ENCODE results near the gene ARHGAP15.

The ARHGAP15 gene

DNA sequence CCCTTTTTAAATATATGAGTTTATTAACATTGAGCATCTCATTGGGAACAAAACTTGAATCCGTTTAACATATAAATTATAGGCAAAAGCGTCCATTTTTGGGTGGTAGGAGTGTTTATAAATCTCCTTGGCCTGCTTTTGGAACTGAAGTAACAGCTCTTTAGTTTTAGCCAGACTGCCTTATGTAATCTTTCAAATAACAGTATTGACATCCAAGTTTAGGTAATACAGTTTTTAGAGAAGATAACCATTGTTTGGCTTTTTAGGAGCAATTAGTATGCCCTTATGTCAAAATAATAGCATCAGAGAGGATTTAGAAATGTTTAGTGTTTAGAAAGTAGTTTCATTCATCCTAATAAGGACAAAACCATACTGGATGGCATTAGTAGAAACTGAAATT lies 361.9 kb downstream of the ARHGAP15 start:
- H3K4me3 ChIP-seq (ENCODE audit: low read length), result no peak overlapping the region
- DNase-seq (ENCODE audit: low read depth), result no peak
- TF ChIP-seq CTCF (conservative IDR thresholded peaks at IDR 0.05; ENCODE audit: low read depth, low read length), result no peak

DNA sequence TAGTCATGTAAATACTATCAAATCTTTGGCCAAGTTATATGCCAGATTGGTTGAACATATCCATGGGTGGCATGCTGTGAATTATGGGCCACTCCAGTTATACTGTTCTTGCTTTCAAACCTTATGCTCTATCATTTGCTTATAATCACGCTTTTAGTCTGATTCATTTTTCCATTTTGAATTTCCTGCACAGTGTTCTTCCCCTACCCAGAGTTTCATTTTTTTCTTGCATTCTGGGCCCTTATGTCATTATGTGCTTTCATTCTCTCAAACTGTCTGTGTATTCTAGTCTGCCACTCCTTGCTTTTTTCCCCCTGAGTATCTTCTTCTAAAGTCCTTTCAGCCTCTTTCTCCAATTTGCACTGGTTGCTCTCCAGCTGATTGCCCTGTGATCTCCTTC lies 364.1 kb downstream of the ARHGAP15 start:
- TF ChIP-seq CTCF (conservative IDR thresholded peaks at IDR 0.05; ENCODE audit: low read depth, low read length), result no peak
- no peak for DNase-seq (ENCODE audit: low read depth)
- H3K4me3 ChIP-seq (ENCODE audit: low read length), result no peak overlapping the region

GRCh38 chr2:143497726-143498125 lies 368.5 kb downstream of the ARHGAP15 start:
- DNase-seq (ENCODE audit: low read depth), result no peak
- TF ChIP-seq CTCF (conservative IDR thresholded peaks at IDR 0.05; ENCODE audit: low read depth, low read length), result no peak

GRCh38 chr2:143498496-143498895 lies 369.3 kb downstream of the ARHGAP15 start:
- H3K4me3 ChIP-seq (ENCODE audit: low read length), result no peak overlapping the region
- no peak for TF ChIP-seq CTCF (conservative IDR thresholded peaks at IDR 0.05; ENCODE audit: low read depth, low read length)
- DNase-seq (ENCODE audit: low read depth), result no peak

More at GRCh38 chr2:143497726-143498125, 368.5 kb downstream of the ARHGAP15 start:
- H3K4me3 ChIP-seq (ENCODE audit: low read length), result no peak overlapping the region

DNA sequence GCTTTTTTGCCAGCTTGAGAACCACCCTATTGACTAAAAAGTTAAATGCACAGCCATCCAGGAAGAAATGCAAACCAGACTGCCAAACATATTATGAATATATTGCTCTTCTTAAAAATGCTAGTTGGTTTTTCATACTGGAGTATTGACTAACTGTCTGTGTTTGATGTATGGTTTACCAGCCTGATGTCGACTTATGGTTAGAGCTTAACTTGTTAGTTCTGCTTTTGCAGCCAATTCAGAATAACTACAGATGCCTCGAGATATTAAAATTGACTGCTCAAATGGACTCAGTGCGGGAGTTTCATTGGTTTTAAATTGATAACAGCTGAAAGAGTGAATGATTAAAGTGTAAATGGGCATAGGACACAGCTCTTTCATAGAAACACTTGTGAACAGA lies 369.8 kb downstream of the ARHGAP15 start:
- DNase-seq (ENCODE audit: low read depth), result no peak
- no peak for TF ChIP-seq CTCF (conservative IDR thresholded peaks at IDR 0.05; ENCODE audit: low read depth, low read length)
- no peak overlapping the region for H3K4me3 ChIP-seq (ENCODE audit: low read length)

DNA sequence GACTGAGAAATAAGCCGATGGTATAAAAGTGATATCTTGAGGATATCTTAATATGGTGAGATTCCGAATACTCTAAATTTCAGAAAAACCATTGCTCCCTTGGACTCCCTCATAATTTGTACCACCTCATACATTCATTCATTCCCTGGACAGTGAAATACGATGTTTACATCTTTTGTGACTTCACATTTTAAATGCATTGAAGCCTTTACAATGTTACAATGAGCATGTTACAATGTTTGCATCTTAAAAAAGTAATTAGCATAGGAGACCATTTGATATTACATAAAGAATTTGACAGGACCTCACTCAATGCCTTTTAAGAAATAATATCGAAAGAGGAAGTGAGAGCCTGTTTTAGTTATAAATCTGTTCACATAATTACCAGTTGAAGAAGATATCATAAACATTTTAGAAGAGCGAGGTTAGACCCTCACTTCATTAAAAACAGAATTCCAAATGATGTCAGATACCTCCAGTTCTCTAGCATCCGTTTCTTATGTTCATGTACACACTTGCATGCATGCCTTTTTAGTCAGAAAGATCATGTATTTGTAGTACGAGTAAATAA lies 372.0 kb downstream of the ARHGAP15 start:
- no peak for TF ChIP-seq CTCF (conservative IDR thresholded peaks at IDR 0.05; ENCODE audit: low read depth, low read length)
- DNase-seq (ENCODE audit: low read depth), result no peak
- H3K4me3 ChIP-seq (ENCODE audit: low read length), result no peak overlapping the region

- TF ChIP-seq CTCF (conservative IDR thresholded peaks at IDR 0.05; ENCODE audit: low read depth, low read length), result no peak
- no peak overlapping the region for H3K4me3 ChIP-seq (ENCODE audit: low read length)
- no peak for DNase-seq (ENCODE audit: low read depth)
These were observed 374.1 kb downstream of the ARHGAP15 start for GRCh38 chr2:143503280-143503679.

All from retinal pigment epithelial cell (primary cell).